ENCODE results near the gene HNRNPUL2. TPM values are rescaled to one million over a fixed set of nuclear protein-coding genes. Genes with fewer than 3 reads are reported as not detected.
"Not testable (repeated sequence)": the region's sequence is repeated elsewhere in the genome, so short reads cannot be mapped to it uniquely, and the experiment has no call there.

The HNRNPUL2 gene
- total RNA-seq = 10 to 100 TPM; 67.9 to 69.0 TPM

- H3K4me3 Mint-ChIP-seq = peak within 1 kb of the TSS; percentile 96
- CTCF ChIA-PET = interaction anchor here (0.6 to 1.6 kb wide), 17 partner anchors 11 to 901 kb away, joined by 3 to 8 read pairs (median 3); partner anchors contain the start of genes POLR2G, SLC3A2, TMEM179B and TUT1
- DNase-seq = peak; percentile 98
- H3K36me3 Mint-ChIP-seq (ENCODE audit: low read depth) = peaks cover 63% of the 10 kb centered on the region
- H3K9me3 Mint-ChIP-seq = no peaks in the 10 kb centered on the region
- POLR2A ChIA-PET = interaction anchor here (0.6 to 1.6 kb wide), 8 partner anchors 18 to 538 kb away, joined by 3 to 17 read pairs (median 4); partner anchors contain the start of genes GANAB, SLC3A2 and TUT1
- peak within 1 kb of the TSS; percentile 98 for H3K27ac Mint-ChIP-seq
- no peaks in the 10 kb centered on the region for H3K27me3 Mint-ChIP-seq
- H3K4me1 Mint-ChIP-seq = peaks cover 53% of the 10 kb centered on the region
These were observed at the start of gene HNRNPUL2 for GRCh38 chr11:62727165-62727871. Gene HNRNPUL2 (minus strand): TSS chr11:62727457. CDS start chr11:62727156, 301 bp downstream.

DNA sequence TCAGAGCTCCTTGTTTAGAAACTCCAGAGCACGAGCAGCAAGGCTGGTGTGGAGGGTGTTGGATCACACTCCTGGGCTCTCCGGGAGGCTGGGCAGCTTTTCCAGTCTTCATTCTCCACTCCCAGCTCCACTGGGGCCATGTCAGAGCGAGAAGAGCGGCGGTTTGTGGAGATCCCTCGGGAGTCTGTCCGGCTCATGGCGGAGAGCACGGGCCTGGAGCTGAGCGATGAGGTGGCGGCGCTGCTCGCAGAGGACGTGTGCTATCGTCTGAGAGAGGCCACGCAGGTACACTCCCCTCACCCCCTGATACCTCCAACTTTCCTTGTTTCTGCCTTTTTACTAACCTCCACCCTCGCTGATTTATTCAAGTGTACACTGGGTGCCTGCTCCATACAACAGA lies 48.4 kb upstream of the HNRNPUL2 start:
- no peak for DNase-seq
- H3K27me3 Mint-ChIP-seq = no peaks in the 10 kb centered on the region
- no peaks in the 10 kb centered on the region for H3K9me3 Mint-ChIP-seq
- ChIA-PET CTCF (interaction anchor here (1.0 to 13.5 kb wide), 2 partner anchors 13 to 68 kb away, joined by 3 to 170 read pairs; partner anchors contain the start of genes BSCL2, GNG3, TMEM179B and TMEM223), POLR2A (no interaction called here)
- H3K27ac Mint-ChIP-seq = no peak overlapping the region
- no peak overlapping the region for H3K4me3 Mint-ChIP-seq
- peaks cover 15% of the 10 kb centered on the region for H3K4me1 Mint-ChIP-seq
- peaks cover 25% of the 10 kb centered on the region for H3K36me3 Mint-ChIP-seq (ENCODE audit: low read depth)

- Mint-ChIP-seq H3K27me3 (no peaks in the 10 kb centered on the region), H3K4me3 (no peak overlapping the region), H3K27ac (no peak overlapping the region), H3K4me1 (peaks cover 27% of the 10 kb centered on the region), H3K9me3 (no peaks in the 10 kb centered on the region), H3K36me3 (ENCODE audit: low read depth) (peaks cover 27% of the 10 kb centered on the region)
- POLR2A ChIA-PET = no interaction called here
- no peak for DNase-seq
- CTCF ChIA-PET = interaction anchor here (0.7 to 13.5 kb wide), 3 partner anchors 14 to 119 kb away, joined by 3 to 170 read pairs (median 4); partner anchors contain the start of genes TMEM179B and TMEM223
These were observed 47.1 kb upstream of the HNRNPUL2 start for GRCh38 chr11:62774407-62774806.

DNA sequence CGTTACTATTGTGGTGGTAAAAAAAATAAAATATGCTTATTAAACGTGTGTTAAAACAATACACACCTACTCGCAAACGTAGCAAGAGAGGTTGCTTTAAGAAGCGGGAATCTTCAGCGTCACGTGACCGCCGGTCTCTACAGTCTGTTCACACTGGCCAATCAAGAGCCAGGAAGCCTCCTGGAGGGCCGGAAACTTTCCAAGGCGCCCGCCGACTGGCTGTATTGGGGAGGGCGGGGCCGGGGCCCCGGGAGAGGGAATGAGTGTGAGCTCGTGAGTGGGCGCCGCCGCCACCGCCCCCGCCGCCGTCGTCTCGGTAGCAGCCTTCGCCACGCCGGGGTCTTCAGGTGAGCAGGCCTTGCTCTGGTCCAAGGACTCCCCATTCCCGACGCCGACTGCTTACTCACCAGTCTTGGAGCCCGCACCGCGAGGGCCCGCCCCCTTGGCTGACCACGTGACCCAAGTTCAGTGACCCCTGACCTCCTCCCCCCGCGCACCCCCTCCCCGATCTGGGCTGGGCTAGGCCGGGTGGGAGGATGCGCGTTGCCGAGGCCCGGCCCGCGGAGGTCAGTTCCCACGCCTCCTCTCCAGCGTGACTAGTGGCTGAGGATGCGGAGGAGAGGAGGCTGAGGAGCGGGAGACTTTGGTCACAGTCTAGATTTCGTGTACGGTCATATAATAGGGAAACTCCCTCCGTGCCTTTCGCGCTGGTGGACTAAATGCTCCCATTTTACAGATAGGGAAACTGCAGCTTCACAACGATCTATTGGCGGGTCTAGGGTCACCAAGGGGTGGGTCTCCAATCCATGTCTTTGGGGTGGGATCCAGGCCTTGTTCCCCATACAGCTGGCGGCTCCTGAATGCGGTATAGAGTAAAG lies 44.1 kb upstream of the HNRNPUL2 start, which contains the start of gene TAF6L:
Gene TAF6L (plus strand): TSS at position 253 of the 878 bp plus-strand sequence. CDS start 4,388 bp downstream, outside the sequence.
- CTCF ChIA-PET = interaction anchor here (0.7 to 13.5 kb wide), 11 partner anchors 9 to 118 kb away, joined by 3 to 170 read pairs (median 3); partner anchors contain the start of genes INTS5, POLR2G, STX5 and TMEM179B
- H3K27me3 Mint-ChIP-seq = no peaks in the 10 kb centered on the region
- peaks cover 20% of the 10 kb centered on the region for H3K36me3 Mint-ChIP-seq (ENCODE audit: low read depth)
- no peaks in the 10 kb centered on the region for H3K9me3 Mint-ChIP-seq
- peak within 1 kb of the TSS; percentile 93 for H3K27ac Mint-ChIP-seq
- peak; percentile 95 for DNase-seq
- H3K4me3 Mint-ChIP-seq = peak within 1 kb of the TSS; percentile 79
- POLR2A ChIA-PET = interaction anchor here (1.0 to 1.2 kb wide), 3 partner anchors 18 to 110 kb away, joined by 3 to 4 read pairs (median 4); partner anchors contain the start of genes SLC3A2 and ZBTB3
- peaks cover 26% of the 10 kb centered on the region for H3K4me1 Mint-ChIP-seq

- ChIA-PET POLR2A (interaction anchor here (1.0 to 1.2 kb wide), 2 partner anchors 17 to 110 kb away, joined by 3 to 4 read pairs; partner anchors contain the start of genes SLC3A2 and ZBTB3), CTCF (interaction anchor here (0.9 to 13.5 kb wide), 7 partner anchors 9 to 118 kb away, joined by 3 to 170 read pairs (median 3); partner anchors contain the start of genes INTS5, POLR2G, STX5 and TMEM179B)
- Mint-ChIP-seq H3K4me1 (peaks cover 26% of the 10 kb centered on the region), H3K4me3 (peak overlapping the region; percentile 79), H3K36me3 (ENCODE audit: low read depth) (peaks cover 20% of the 10 kb centered on the region), H3K27me3 (no peaks in the 10 kb centered on the region), H3K9me3 (no peaks in the 10 kb centered on the region), H3K27ac (peak overlapping the region; percentile 93)
- DNase-seq = no peak
These were observed 43.5 kb upstream of the HNRNPUL2 start for GRCh38 chr11:62770778-62771143.

DNA sequence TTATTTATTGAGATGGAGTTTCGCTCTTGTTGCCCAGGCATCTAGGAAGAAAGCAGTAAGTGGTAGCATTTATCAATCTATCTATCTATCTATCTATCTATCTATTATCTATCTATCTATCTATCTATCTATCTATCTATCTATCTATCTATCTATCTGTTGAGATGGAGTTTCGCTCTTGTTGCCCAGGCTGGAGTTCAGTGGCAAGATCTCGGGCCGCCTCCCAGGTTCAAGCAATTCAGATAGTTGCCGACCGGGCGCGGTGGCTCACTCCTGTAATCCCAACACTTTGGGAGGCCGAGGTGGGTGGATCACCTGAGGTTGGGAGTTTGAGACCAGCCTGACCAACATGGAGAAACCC lies 33.6 kb upstream of the HNRNPUL2 start:
- Mint-ChIP-seq H3K27ac (peak overlapping the region; percentile 97), H3K36me3 (ENCODE audit: low read depth) (peaks cover 10% of the 10 kb centered on the region), H3K4me3 (peak overlapping the region; percentile 98), H3K4me1 (peaks cover 19% of the 10 kb centered on the region)
- not testable (repeated sequence) for H3K27me3 Mint-ChIP-seq, DNase-seq, H3K9me3 Mint-ChIP-seq
- CTCF ChIA-PET = interaction anchor here (0.7 to 5.1 kb wide), 5 partner anchors 11 to 120 kb away, joined by 3 to 34 read pairs (median 4); partner anchors contain the start of genes SLC3A2 and TMEM179B
- POLR2A ChIA-PET = interaction anchor here (1.1 to 1.3 kb wide), 2 partner anchors 9 to 169 kb away, joined by 3 to 4 read pairs; partner anchors contain the start of gene TUT1

DNA sequence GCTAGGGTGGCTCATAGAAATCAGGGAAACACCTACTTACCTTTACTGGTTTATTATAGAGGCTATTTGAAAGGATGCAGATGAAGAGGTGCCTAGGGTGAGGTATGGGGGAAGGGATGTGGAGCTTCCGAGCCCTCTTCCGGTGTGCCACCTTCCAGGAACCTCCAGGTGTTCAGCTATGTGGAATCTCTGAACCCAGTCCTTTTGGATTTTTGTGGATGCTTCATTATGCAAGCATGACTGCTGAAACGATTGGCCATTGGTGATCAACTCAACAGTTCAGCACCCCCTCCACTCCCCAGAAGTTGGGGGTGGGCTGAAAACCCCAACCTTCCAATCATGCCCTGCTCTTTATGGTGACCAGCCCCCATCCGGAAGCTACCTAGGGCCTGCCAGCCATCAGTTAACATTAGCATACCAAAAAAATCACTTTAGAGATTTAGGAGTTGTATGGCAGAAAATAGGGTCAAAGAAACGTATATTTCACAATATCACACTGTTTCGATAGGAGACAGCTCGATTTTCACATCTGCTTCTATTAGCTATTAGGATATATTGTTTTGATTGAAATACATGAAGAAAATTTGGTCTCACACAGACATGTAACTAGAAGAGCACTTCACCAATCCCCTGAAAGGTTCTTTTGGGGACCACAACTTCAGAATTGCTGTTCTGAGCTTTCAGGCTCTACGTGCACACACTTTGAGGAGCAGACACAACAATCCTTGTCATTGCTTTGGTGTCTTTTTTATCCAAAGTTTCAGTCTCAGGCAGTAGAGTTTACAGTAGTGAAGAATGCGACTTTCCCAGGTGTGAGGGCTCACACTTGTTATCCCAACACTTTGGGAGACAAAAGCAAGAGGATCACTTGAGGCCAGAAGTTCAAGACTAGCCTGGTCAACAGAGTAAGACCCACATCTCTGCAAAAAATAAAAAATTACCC lies 30.9 kb upstream of the HNRNPUL2 start:
- Mint-ChIP-seq H3K27ac (no peak overlapping the region), H3K36me3 (ENCODE audit: low read depth) (peaks cover 5% of the 10 kb centered on the region), H3K9me3 (no peaks in the 10 kb centered on the region), H3K27me3 (no peaks in the 10 kb centered on the region), H3K4me3 (no peak overlapping the region), H3K4me1 (peaks cover 26% of the 10 kb centered on the region)
- POLR2A ChIA-PET = no interaction called here
- DNase-seq = no peak
- CTCF ChIA-PET = interaction anchor here (0.5 to 5.1 kb wide), 5 partner anchors 13 to 74 kb away, joined by 3 to 34 read pairs (median 6); partner anchors contain the start of genes STX5, TAF6L and TMEM179B

- POLR2A ChIA-PET = no interaction called here
- H3K27me3 Mint-ChIP-seq = no peaks in the 10 kb centered on the region
- DNase-seq = no peak
- no peaks in the 10 kb centered on the region for H3K9me3 Mint-ChIP-seq
- H3K4me1 Mint-ChIP-seq = peaks cover 22% of the 10 kb centered on the region
- peak overlapping the region; percentile 4 for H3K27ac Mint-ChIP-seq
- peak overlapping the region; percentile 30 for H3K4me3 Mint-ChIP-seq
- CTCF ChIA-PET = interaction anchor here (1.8 to 3.7 kb wide), 3 partner anchors 14 to 31 kb away, joined by 4 to 15 read pairs (median 10); partner anchors contain the start of gene HNRNPUL2
- peaks cover 11% of the 10 kb centered on the region for H3K36me3 Mint-ChIP-seq (ENCODE audit: low read depth)
These were observed 27.9 kb upstream of the HNRNPUL2 start for GRCh38 chr11:62755086-62755615.

GRCh38 chr11:62753736-62754603 lies 26.7 kb upstream of the HNRNPUL2 start, which contains the start of gene ZBTB3:
Gene ZBTB3 (minus strand): TSS chr11:62754160. CDS start chr11:62753664, 496 bp downstream.
- no peaks in the 10 kb centered on the region for H3K9me3 Mint-ChIP-seq
- ChIA-PET CTCF (interaction anchor here (0.5 to 3.7 kb wide), 21 partner anchors 8 to 329 kb away, joined by 3 to 15 read pairs (median 4); partner anchors contain the start of genes HNRNPUL2, POLR2G, SLC3A2 and STX5), POLR2A (interaction anchor here (0.7 to 1.6 kb wide), 11 partner anchors 13 to 127 kb away, joined by 3 to 7 read pairs (median 3); partner anchors contain the start of genes C11orf98, CSKMT, SLC3A2 and TAF6L)
- H3K36me3 Mint-ChIP-seq (ENCODE audit: low read depth) = peaks cover 16% of the 10 kb centered on the region
- H3K4me1 Mint-ChIP-seq = peaks cover 27% of the 10 kb centered on the region
- DNase-seq = peak; percentile 99
- peak within 1 kb of the TSS; percentile 95 for H3K27ac Mint-ChIP-seq
- H3K4me3 Mint-ChIP-seq = peak within 1 kb of the TSS; percentile 92
- no peaks in the 10 kb centered on the region for H3K27me3 Mint-ChIP-seq
